HFFc6 (cell line): Measurements from ENCODE around the gene GPR52. TPM values are rescaled to one million over a fixed set of nuclear protein-coding genes. Genes with fewer than 3 reads are reported as not detected.

Experiments used
- DNase-seq: peaks from one replicate; pipeline ENCODE4 v3.0.0-alpha.2; 2018
- H3K27ac Mint-ChIP-seq: 2 replicates; pipeline ENCODE4 v1.8.0; 2020; ENCODE audit warnings: mild to moderate bottlenecking, mixed read lengths
- H3K27me3 Mint-ChIP-seq: 2 replicates; pipeline ENCODE4 v1.8.0; 2021; ENCODE audit warnings: mild to moderate bottlenecking, moderate library complexity, mixed read lengths; ENCODE audit not compliant: insufficient read depth
- H3K36me3 Mint-ChIP-seq: 2 replicates; pipeline ENCODE4 v1.8.0; 2021; ENCODE audit warnings: low read depth, mixed read lengths
- H3K4me1 Mint-ChIP-seq: 2 replicates; pipeline ENCODE4 v1.8.0; 2020; ENCODE audit warnings: low read depth, mixed read lengths
- H3K4me3 Mint-ChIP-seq: 2 replicates; pipeline ENCODE4 v1.8.0; 2020; ENCODE audit warnings: mild to moderate bottlenecking, moderate library complexity, mixed read lengths
- H3K9me3 Mint-ChIP-seq: 2 replicates; pipeline ENCODE4 v1.8.0; 2020; ENCODE audit warnings: mild to moderate bottlenecking, mixed read lengths
- CTCF ChIP-seq: fragments of 200-600 bp; sonication (generic); IDR thresholded peaks from 2 replicates; pipeline ENCODE4 v1.5.0; 2021; ENCODE audit warnings: antibody characterized with exemption, mild to moderate bottlenecking
- long read RNA-seq: library from polyadenylated mRNA; unstranded; transcript quantifications from one replicate; pipeline ENCODE4 v2.0.0, GENCODE V29; 2019
- total RNA-seq, 6 experiments: library from RNA; stranded (reverse); fragmentation: NEBNext Ultra II Directional; extraction: Animal tissue kit (Norgen Biotek cat#: 25700); gene quantifications; 2 replicates in 1 of 6; 3 replicates in 5 of 6; pipeline ENCODE4 v1.2.3, GENCODE V29; 2021

GPR52 gene
- not detected for total RNA-seq
- long read RNA-seq, result 0 reads

GRCh38 chr1:174447866-174448530 lies at the start of gene GPR52:
Gene GPR52 (plus strand): TSS chr1:174447964. CDS start chr1:174448112, 148 bp downstream.
- H3K9me3 Mint-ChIP-seq, result no peaks in the 10 kb centered on the region
- no peak within 1 kb of the TSS for H3K27ac Mint-ChIP-seq
- no peak for TF ChIP-seq CTCF
- H3K36me3 Mint-ChIP-seq, result no peaks in the 10 kb centered on the region
- no peak for DNase-seq
- H3K4me3 Mint-ChIP-seq, result no peak within 1 kb of the TSS
- no peaks in the 10 kb centered on the region for H3K4me1 Mint-ChIP-seq
- peaks cover 2% of the 10 kb centered on the region; the same call in 1 of the 2 replicates for H3K27me3 Mint-ChIP-seq

GRCh38 chr1:174398246-174398645 lies 49.5 kb upstream of the GPR52 start:
- no peak for DNase-seq
- peaks cover 6% of the 10 kb centered on the region for H3K36me3 Mint-ChIP-seq

GRCh38 chr1:174399211-174399610 lies 48.6 kb upstream of the GPR52 start:
- H3K4me1 Mint-ChIP-seq, result peaks cover 19% of the 10 kb centered on the region
- no peaks in the 10 kb centered on the region for H3K36me3 Mint-ChIP-seq
- no peaks in the 10 kb centered on the region for H3K9me3 Mint-ChIP-seq
- DNase-seq, result no peak
- H3K27ac Mint-ChIP-seq, result no peak overlapping the region
- TF ChIP-seq CTCF, result no peak
- H3K4me3 Mint-ChIP-seq, result no peak overlapping the region
- H3K27me3 Mint-ChIP-seq, result no peaks in the 10 kb centered on the region; the same call in 1 of the 2 replicates

More at GRCh38 chr1:174398246-174398645, 49.5 kb upstream of the GPR52 start:
- peaks cover 19% of the 10 kb centered on the region for H3K4me1 Mint-ChIP-seq
- H3K27ac Mint-ChIP-seq, result no peak overlapping the region
- H3K9me3 Mint-ChIP-seq, result no peaks in the 10 kb centered on the region
- no peak overlapping the region for H3K4me3 Mint-ChIP-seq
- H3K27me3 Mint-ChIP-seq, result no peaks in the 10 kb centered on the region; the same call in 1 of the 2 replicates
- TF ChIP-seq CTCF, result no peak

GRCh38 chr1:174401075-174401474 lies 46.7 kb upstream of the GPR52 start:
- Mint-ChIP-seq H3K4me3 (no peak overlapping the region), H3K36me3 (no peaks in the 10 kb centered on the region), H3K9me3 (no peaks in the 10 kb centered on the region), H3K4me1 (peaks cover 19% of the 10 kb centered on the region), H3K27ac (no peak overlapping the region), H3K27me3 (no peaks in the 10 kb centered on the region; the same call in 1 of the 2 replicates)
- no peak for TF ChIP-seq CTCF
- DNase-seq, result no peak

GRCh38 chr1:174405219-174405618 lies 42.5 kb upstream of the GPR52 start:
- no peak for TF ChIP-seq CTCF
- no peak for DNase-seq
- no peaks in the 10 kb centered on the region for H3K36me3 Mint-ChIP-seq
- H3K9me3 Mint-ChIP-seq, result no peaks in the 10 kb centered on the region
- H3K4me3 Mint-ChIP-seq, result no peak overlapping the region
- no peaks in the 10 kb centered on the region for H3K27me3 Mint-ChIP-seq
- H3K27ac Mint-ChIP-seq, result no peak overlapping the region
- 0 out of 2 replicates have a peak, but pooled peaks cover 13% of the 10 kb centered on the region for H3K4me1 Mint-ChIP-seq
